Activated CD4-positive, alpha-beta memory T cell treated with anti-CD3 and anti-CD28 coated beads, Interleukin-2, amount 10 ng/mL, durations not matched to agents 7 days and 5 days (primary cell): Measurements from ENCODE around the gene NPHP1. TPM values are rescaled to one million over a fixed set of nuclear protein-coding genes. Genes with fewer than 3 reads are reported as not detected.

Experiments
- CTCF ChIA-PET: fragments of 350-600 bp; sonication (Branson Sonifier 250); formaldehyde crosslinking; loops from one replicate; lab custom pipeline; 2021; ENCODE audit warnings: antibody characterized with exemption, inconsistent platforms; lab: Charles Lee
- POLR2A ChIA-PET: fragments of 350-600 bp; sonication (Branson Sonifier 250); formaldehyde crosslinking; loops from one replicate; lab custom pipeline; 2021; ENCODE audit warnings: antibody characterized with exemption; lab: Charles Lee
- DNase-seq: peaks from one replicate; pipeline ENCODE4 v3.0.0-alpha.2; 2020
- H3K27ac Mint-ChIP-seq: one replicate; pipeline ENCODE4 v1.8.0; 2021; ENCODE audit warnings: mild to moderate bottlenecking, mixed read lengths
- H3K27me3 Mint-ChIP-seq: one replicate; pipeline ENCODE4 v1.8.0; 2021; ENCODE audit warnings: mixed read lengths
- H3K36me3 Mint-ChIP-seq: one replicate; pipeline ENCODE4 v1.8.0; 2021; ENCODE audit warnings: low read depth, mixed read lengths
- H3K4me1 Mint-ChIP-seq: one replicate; pipeline ENCODE4 v1.8.0; 2021; ENCODE audit warnings: mixed read lengths
- H3K4me3 Mint-ChIP-seq: one replicate; pipeline ENCODE4 v1.8.0; 2021; ENCODE audit warnings: mild to moderate bottlenecking, mixed read lengths
- H3K9me3 Mint-ChIP-seq: one replicate; pipeline ENCODE4 v1.8.0; 2021; ENCODE audit warnings: mixed read lengths
- total RNA-seq, 2 experiments: library from RNA; stranded (reverse); gene quantifications; one replicate each; pipeline ENCODE4 v1.2.3, GENCODE V29; 2021

The NPHP1 gene
- total RNA-seq, 2 experiments from 2014 or later: 0.13 to 0.45 TPM

DNA sequence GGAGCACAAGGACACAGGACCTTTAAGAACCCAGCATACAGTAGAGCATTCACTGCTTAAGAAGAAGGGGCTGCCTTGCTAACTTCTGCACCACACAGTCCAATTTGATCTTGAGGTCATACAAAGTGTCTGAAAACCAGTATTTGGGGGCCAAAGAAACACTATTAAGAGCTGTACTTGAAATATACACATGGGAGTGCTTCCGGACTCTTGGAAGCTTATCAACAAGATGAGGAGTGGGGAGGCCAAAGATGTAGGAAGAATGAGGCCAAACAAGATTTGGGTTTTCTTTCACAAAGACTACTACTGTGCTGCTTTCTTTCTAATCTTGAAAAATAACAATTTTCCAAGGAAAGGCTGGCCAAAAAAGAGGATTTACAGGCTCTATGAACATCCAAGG, 64.4 kb downstream of the NPHP1 start:
- H3K4me1 Mint-ChIP-seq: no peaks in the 10 kb centered on the region
- peaks cover 2% of the 10 kb centered on the region for H3K27me3 Mint-ChIP-seq
- no peak overlapping the region for H3K4me3 Mint-ChIP-seq
- POLR2A ChIA-PET: no interaction called here
- CTCF ChIA-PET: interaction anchor here (1.3 kb wide), 1 partner anchor 17 kb away, joined by 3 read pairs; no protein-coding TSS in a partner anchor
- no peak overlapping the region for H3K27ac Mint-ChIP-seq
- no peak for DNase-seq
- no peaks in the 10 kb centered on the region for H3K36me3 Mint-ChIP-seq
- H3K9me3 Mint-ChIP-seq: no peaks in the 10 kb centered on the region

DNA sequence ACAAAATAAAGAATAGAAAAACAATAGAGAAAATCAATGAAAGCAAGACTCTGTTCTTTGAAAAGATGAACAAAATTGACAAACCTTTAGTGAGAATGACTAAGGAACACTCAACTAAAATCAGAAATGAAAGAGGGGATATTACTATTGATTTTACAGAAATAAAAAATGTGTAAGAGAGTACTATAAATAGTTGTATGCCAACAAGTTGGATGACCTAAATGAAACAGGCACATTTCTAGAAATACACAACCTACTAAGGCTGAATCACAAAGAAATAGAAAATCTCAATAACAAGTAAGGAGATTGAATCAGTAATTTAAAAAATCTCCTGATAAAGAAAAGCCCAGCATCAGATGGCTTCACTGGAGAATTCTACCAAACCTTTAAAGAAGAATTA, 70.8 kb downstream of the NPHP1 start:
- Mint-ChIP-seq H3K9me3 (peaks cover 2% of the 10 kb centered on the region), H3K27me3 (peaks cover 11% of the 10 kb centered on the region), H3K36me3 (no peaks in the 10 kb centered on the region), H3K27ac (no peak overlapping the region), H3K4me3 (no peak overlapping the region), H3K4me1 (no peaks in the 10 kb centered on the region)
- DNase-seq: no peak
- POLR2A ChIA-PET: no interaction called here
- CTCF ChIA-PET: no interaction called here

DNA sequence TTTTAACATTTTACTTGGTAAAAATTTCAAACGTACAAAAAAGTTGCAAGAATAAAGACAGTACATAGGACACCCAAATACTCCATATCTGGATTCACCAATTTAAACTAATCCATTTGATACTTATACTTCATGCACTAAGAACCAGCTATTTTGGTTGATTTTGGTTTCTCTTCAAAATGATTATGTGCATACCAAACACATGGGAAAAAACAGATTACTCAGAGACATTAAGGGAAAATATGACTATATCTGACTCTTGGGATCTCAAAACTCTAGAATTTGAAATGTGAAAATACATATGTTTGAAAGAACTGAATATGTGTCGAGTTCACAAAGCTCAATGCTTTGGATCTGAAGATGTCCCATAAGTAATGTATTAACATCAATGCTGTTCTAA, 73.6 kb downstream of the NPHP1 start:
- no peaks in the 10 kb centered on the region for H3K36me3 Mint-ChIP-seq
- no peak for DNase-seq
- peaks cover 11% of the 10 kb centered on the region for H3K27me3 Mint-ChIP-seq
- no peak overlapping the region for H3K4me3 Mint-ChIP-seq
- H3K9me3 Mint-ChIP-seq: peaks cover 2% of the 10 kb centered on the region
- no peak overlapping the region for H3K27ac Mint-ChIP-seq
- POLR2A ChIA-PET: no interaction called here
- CTCF ChIA-PET: no interaction called here
- no peaks in the 10 kb centered on the region for H3K4me1 Mint-ChIP-seq

DNA sequence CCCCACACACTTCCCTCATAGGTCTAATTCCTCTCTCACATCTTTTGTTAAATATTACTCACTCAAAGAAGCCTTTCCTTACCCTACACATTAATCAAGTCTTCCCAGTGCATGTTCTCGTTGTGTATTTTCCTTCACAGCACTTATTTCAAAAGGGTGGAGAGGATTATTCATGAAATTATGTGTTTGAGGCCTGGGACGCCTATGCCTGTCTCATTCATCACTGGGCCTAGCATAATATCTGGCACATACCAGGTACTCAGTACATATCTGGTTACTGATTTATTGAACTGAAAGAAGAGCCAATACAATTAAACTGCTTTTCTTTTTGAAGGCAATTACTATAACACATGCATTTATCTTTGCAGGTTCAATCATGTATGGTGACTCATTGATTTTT, 74.1 kb downstream of the NPHP1 start:
- CTCF ChIA-PET: no interaction called here
- Mint-ChIP-seq H3K27ac (no peak overlapping the region), H3K4me3 (no peak overlapping the region), H3K27me3 (peaks cover 11% of the 10 kb centered on the region), H3K36me3 (no peaks in the 10 kb centered on the region), H3K4me1 (no peaks in the 10 kb centered on the region), H3K9me3 (peaks cover 2% of the 10 kb centered on the region)
- no peak for DNase-seq
- POLR2A ChIA-PET: no interaction called here

DNA sequence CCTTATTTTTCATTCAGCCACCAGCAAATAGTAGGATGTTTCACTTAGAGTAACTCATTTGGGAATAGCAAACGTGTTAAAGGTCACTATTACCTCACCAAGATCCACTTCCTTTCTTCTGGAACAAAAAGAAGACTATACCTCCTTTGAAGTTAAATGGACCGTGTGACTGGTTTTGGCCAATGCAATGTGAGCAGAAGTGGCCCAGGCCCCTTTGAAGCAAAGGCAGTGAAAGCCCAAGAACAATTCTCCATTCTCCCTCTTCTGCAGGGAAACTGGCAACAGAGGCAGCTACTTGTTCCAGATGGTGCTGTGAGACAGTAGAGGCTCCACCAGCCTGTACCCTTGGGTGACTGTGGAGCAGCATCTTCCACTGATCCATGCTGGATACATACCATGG, 77.9 kb downstream of the NPHP1 start:
- H3K4me1 Mint-ChIP-seq: no peaks in the 10 kb centered on the region
- H3K27ac Mint-ChIP-seq: no peak overlapping the region
- peaks cover 7% of the 10 kb centered on the region for H3K27me3 Mint-ChIP-seq
- H3K9me3 Mint-ChIP-seq: no peaks in the 10 kb centered on the region
- POLR2A ChIA-PET: no interaction called here
- no peak overlapping the region for H3K4me3 Mint-ChIP-seq
- CTCF ChIA-PET: no interaction called here
- no peak for DNase-seq
- H3K36me3 Mint-ChIP-seq: no peaks in the 10 kb centered on the region

DNA sequence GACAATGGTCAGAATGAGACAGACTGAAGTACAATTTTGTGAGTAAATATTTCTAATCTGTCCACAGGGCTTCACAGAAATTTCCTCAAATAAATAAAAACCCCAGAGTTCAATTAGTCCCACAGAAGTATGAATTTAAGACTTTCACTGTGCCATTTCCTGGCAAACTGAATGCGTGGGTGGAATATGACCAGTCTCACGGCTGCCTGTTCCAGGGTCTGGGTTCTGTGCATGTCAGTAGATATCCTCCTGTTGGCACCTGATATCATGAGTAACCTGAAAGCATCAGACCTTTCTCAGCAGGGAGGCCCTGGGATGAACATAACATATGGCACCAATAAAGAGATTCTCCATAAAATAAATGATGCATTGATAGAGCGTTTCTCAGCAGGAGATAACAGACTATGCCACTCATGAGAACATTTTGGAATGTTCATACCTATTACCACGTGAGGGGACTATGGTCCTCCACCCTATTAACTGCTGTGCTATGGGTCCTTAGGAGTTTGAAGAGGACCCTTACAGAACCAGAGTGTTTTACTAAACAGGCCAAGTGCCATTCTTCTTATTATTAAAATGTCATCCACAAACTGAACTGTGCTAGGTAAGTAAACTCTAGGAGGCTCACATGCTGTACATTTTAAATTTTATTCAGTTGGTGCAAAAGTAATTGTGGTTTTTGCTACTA, 78.6 kb downstream of the NPHP1 start:
- Mint-ChIP-seq H3K27ac (no peak overlapping the region), H3K27me3 (peaks cover 6% of the 10 kb centered on the region), H3K36me3 (no peaks in the 10 kb centered on the region), H3K4me3 (no peak overlapping the region), H3K9me3 (no peaks in the 10 kb centered on the region), H3K4me1 (no peaks in the 10 kb centered on the region)
- no peak for DNase-seq
- ChIA-PET POLR2A (no interaction called here), CTCF (no interaction called here)

DNA sequence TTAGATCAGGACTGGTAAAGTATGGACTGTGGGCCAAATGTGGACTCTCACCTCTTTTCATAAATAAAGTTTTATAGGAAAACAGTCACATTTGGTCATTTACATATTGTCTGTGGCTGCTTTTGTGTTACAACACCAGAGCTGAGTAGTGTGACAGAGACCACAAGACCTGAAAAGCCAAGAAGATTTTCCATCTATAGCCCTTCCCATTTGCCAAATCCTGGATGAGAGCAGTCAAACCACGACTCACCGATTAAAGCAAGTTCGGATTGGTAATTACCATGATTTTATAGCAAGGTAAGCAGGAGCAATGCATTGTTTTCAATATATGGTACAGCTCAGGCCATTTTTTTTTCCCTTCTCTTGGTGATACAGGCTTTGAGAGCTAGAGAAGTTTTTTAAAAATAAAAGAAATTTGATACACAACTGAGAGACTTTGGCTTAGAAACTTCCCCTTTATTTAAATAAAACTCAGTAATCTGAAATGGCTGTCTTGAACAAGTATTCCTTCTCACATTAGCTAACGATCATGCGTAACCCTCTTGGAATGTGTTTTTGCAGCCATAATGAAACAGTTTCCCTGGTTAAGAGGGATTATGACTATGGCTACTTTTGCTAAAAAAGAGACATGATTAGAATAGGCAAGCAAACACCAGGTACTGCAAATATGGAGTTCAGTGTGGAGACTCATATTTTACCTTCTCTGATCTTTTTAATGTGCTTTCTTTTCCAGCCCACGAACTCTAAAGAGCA, 79.7 kb downstream of the NPHP1 start:
- no peak for DNase-seq
- H3K36me3 Mint-ChIP-seq: no peaks in the 10 kb centered on the region
- peaks cover 2% of the 10 kb centered on the region for H3K27me3 Mint-ChIP-seq
- H3K4me3 Mint-ChIP-seq: no peak overlapping the region
- H3K27ac Mint-ChIP-seq: no peak overlapping the region
- CTCF ChIA-PET: no interaction called here
- POLR2A ChIA-PET: no interaction called here
- no peaks in the 10 kb centered on the region for H3K4me1 Mint-ChIP-seq
- no peaks in the 10 kb centered on the region for H3K9me3 Mint-ChIP-seq

DNA sequence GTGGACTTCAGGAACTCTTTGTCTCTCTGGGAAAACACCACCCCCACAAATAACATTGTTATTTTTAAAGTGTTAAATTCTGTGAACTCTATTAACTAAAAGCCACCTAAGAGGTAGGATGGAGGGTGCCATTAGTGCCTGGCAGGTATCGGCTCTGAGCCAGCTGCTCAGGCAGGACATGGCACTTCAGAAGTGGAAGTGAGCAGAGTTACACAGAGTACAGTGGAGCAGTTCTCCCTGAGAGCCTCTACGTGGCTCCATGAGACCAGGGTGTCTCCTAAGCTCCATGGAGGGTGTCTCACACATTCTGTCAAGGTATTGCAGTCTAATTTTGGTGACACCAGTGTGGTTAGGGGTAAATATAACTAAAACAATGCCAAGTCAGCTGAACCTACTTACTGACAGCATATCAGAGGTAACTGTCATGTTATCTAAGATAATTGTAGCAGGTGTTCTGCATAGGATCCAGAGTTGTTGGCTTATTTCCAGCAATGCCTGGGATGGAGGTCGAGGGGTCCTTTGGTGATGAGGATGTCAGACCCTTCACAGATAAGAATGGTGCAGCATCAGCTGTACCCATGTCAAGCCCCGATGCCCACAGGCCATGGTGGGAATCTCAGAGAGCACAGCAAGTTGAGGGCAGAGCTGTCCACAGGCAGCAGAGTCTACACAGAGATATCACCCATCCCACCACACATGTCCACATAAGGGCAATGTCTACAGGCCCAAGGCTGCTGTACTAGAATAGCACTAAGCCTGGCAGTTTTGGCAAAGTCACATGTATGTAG, 80.6 kb downstream of the NPHP1 start:
- no peaks in the 10 kb centered on the region for H3K9me3 Mint-ChIP-seq
- no peak overlapping the region for H3K27ac Mint-ChIP-seq
- ChIA-PET POLR2A (no interaction called here), CTCF (no interaction called here)
- no peak overlapping the region for H3K4me3 Mint-ChIP-seq
- no peak for DNase-seq
- H3K4me1 Mint-ChIP-seq: no peaks in the 10 kb centered on the region
- H3K27me3 Mint-ChIP-seq: peaks cover 4% of the 10 kb centered on the region
- no peaks in the 10 kb centered on the region for H3K36me3 Mint-ChIP-seq

DNA sequence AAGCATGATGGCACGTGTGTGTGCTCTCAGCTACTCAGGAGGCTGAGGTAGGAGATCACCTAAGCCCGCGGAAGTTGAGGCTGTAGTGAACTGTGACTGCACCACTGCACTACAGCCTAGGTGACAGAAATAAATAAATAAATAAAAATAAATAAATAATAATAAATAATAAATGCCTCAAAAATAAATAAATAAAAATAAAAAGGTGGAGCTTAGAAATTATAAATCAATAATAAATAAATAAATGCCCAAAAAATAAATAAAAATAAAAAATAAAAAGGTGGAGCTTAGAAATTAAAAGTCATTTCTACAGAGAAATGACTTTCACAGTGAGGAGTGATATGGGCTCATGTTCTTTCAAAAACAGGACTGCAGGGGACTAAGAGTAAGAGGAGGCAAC, 83.2 kb downstream of the NPHP1 start:
- Mint-ChIP-seq H3K36me3 (no peaks in the 10 kb centered on the region), H3K9me3 (no peaks in the 10 kb centered on the region), H3K4me3 (no peak overlapping the region), H3K27ac (no peak overlapping the region), H3K27me3 (peaks cover 19% of the 10 kb centered on the region), H3K4me1 (no peaks in the 10 kb centered on the region)
- CTCF ChIA-PET: interaction anchor here (1.2 kb wide), 1 partner anchor 36 kb away, joined by 3 read pairs; no protein-coding TSS in a partner anchor
- POLR2A ChIA-PET: no interaction called here
- no peak for DNase-seq

DNA sequence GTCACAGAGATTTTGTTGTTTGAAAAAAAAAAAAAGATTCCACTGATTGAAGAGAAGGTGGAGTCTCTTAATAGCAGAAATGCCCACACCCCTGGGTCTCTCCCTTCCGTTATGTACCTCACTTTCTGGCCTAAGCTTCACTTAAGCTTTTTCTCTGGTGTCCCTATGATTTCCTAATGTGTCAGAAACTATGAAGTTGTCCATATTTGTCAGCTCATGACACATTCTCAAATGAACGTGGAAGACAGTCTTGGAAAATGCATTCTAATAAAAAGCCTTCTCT, 83.8 kb downstream of the NPHP1 start:
- Mint-ChIP-seq H3K9me3 (no peaks in the 10 kb centered on the region), H3K27ac (no peak overlapping the region), H3K4me1 (no peaks in the 10 kb centered on the region), H3K36me3 (no peaks in the 10 kb centered on the region), H3K27me3 (peaks cover 25% of the 10 kb centered on the region), H3K4me3 (no peak overlapping the region)
- no peak for DNase-seq
- ChIA-PET POLR2A (no interaction called here), CTCF (interaction anchor here (1.2 kb wide), 1 partner anchor 37 kb away, joined by 3 read pairs; no protein-coding TSS in a partner anchor)

DNA sequence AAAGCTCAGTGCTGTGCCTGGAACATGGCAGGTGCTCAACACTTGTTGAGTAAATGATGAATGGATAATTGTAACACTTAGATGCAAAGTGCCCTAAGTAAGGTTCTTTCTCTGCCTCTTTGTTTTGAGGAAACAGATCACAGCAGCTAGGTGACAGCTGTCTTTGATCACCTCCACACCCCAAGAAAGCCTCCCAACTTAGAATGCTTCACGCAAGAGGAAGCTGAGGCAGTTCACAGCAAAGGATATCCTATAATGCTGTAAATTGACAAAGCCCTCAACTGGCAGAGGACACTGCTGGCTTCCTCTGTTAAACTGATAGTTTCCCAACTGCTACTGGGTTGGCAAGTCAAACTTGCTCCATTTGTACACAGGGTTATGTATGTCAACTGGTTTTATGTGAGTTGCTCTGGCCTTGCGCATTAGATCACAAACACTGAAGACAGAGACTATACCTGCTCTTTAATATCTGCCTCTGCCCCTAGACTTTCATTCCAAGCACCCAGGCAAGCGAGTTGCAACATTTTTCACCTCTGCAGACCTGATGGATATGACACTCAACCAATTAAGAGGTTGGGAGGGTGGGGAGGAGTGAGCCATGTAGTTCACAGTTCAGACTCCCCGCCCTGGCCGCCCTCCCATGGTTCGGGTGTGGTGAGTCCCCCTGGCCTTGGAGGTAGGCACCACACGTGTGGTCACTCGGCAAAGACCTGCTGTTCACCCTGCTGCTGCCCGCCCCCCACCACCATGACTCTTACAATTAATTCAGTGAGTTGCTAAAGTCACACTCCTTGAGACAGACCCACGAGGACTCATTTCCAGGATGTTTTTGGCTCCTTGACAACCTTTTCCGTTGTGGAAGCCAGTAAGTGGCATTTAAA, 84.4 kb downstream of the NPHP1 start:
- Mint-ChIP-seq H3K4me3 (no peak overlapping the region), H3K27me3 (peaks cover 28% of the 10 kb centered on the region), H3K27ac (no peak overlapping the region), H3K4me1 (no peaks in the 10 kb centered on the region), H3K36me3 (no peaks in the 10 kb centered on the region), H3K9me3 (no peaks in the 10 kb centered on the region)
- DNase-seq: no peak
- POLR2A ChIA-PET: no interaction called here
- CTCF ChIA-PET: no interaction called here

DNA sequence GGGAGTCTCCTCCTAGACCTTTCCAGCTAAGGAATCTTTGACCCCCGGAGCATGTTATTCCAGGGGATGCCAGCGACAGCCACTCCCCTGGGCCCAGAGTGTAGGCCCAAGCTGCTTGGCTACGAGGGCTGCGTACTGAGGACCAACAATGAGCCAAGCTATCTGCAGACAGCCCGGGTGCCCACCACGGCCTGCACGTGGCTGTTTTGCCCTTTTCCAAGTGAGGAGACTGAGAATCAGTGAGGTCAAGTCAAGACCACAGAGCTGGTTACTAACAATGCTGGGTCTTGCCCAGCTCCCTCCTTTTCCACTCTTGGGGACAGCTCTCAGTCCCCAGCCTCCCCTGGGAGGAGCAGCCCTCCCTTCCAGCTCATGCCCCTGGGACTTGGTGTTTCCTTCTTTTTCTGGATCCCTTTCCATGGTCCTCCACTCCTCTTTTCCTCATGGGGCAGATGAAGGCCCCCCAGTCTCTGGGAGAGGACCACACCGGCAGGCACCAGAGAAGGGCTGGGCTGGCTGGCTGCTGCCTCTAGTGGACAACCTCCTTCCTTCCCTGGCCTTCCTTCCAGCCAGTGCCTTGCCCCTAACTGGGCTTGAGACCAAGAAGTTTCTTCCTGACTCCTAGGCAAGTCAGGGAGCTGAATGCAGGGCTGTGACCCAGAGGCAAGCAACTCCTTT, 88.6 kb downstream of the NPHP1 start:
- H3K4me1 Mint-ChIP-seq: peaks cover 10% of the 10 kb centered on the region
- no peak overlapping the region for H3K27ac Mint-ChIP-seq
- no peak overlapping the region for H3K4me3 Mint-ChIP-seq
- CTCF ChIA-PET: no interaction called here
- H3K27me3 Mint-ChIP-seq: peaks cover 53% of the 10 kb centered on the region
- DNase-seq: no peak
- H3K9me3 Mint-ChIP-seq: no peaks in the 10 kb centered on the region
- H3K36me3 Mint-ChIP-seq: no peaks in the 10 kb centered on the region
- POLR2A ChIA-PET: no interaction called here
